IMR-90 (cell line): ENCODE results near the gene WBP1. TPM values are rescaled to one million over a fixed set of nuclear protein-coding genes. Genes with fewer than 3 reads are reported as not detected.
A peak's percentile ranks its signal among the peaks of the same experiment; 100 is the strongest.

Source experiments
- ATAC-seq: fragments of 200-7000 bp; cut with Tn5 transposase; 2 replicates; pipeline ENCODE4 v1.9.1; 2020; ENCODE audit warnings: low read depth, mild to moderate bottlenecking, moderate library complexity
- BruUV-seq: library from RNA; stranded (reverse); fragments of 400-500 nt; replicated peaks from 2 replicates; lab custom pipeline; 2021; lab: Mats Ljungman, UMichigan
- CTCF ChIA-PET: fragments of 300-600 bp; formaldehyde crosslinking; extraction: SDS; loops from one replicate; lab custom pipeline; 2021; ENCODE audit warnings: antibody characterized with exemption; lab: Yijun Ruan, JAX
- POLR2A ChIA-PET: fragments of 300-600 bp; sonication (Branson Sonifier 250); formaldehyde crosslinking; loops from one replicate; lab custom pipeline; 2022; ENCODE audit warnings: antibody characterized with exemption; ENCODE audit not compliant: unreplicated experiment; lab: Charles Lee
- DNase-seq: peaks from one replicate; pipeline ENCODE4 v3.0.0; 2013
- H2AFZ ChIP-seq: replicated peaks from 2 replicates; pipeline ENCODE3; 2013; ENCODE audit warnings: low read length, mild to moderate bottlenecking; ENCODE audit not compliant: poor library complexity
- H2AK5ac ChIP-seq: 2 replicates; pipeline ENCODE4 v1.6.1; 2013; ENCODE audit warnings: low read depth, low read length, inconsistent platforms
- H2AK9ac ChIP-seq: replicated peaks from 2 replicates; pipeline ENCODE3; 2013; ENCODE audit warnings: mild to moderate bottlenecking, low read depth, low read length, moderate library complexity; ENCODE audit not compliant: poor library complexity
- H2BK120ac ChIP-seq: 2 replicates; pipeline ENCODE4 v1.6.1; 2013; ENCODE audit warnings: low read depth, low read length, inconsistent platforms
- H2BK15ac ChIP-seq: 3 replicates; pipeline ENCODE4 v1.6.1; 2013; ENCODE audit warnings: low read depth, low read length, inconsistent platforms
- H2BK20ac ChIP-seq: 2 replicates; pipeline ENCODE4 v1.6.1; 2013; ENCODE audit warnings: low read depth, mild to moderate bottlenecking, inconsistent platforms, low read length, moderate library complexity
- H2BK5ac ChIP-seq: 2 replicates; pipeline ENCODE4 v1.6.1; 2013; ENCODE audit warnings: mild to moderate bottlenecking, low read depth, low read length, inconsistent platforms; ENCODE audit not compliant: poor library complexity, severe bottlenecking
- H3K14ac ChIP-seq: replicated peaks from 2 replicates; pipeline ENCODE4 v1.6.1; 2013; ENCODE audit warnings: low read depth, low read length, inconsistent platforms
- H3K18ac ChIP-seq: 2 replicates; pipeline ENCODE4 v1.6.1; 2013; ENCODE audit warnings: low read depth, low read length, control low read depth
- H3K23ac ChIP-seq: 2 replicates; pipeline ENCODE4 v1.6.1; 2013; ENCODE audit warnings: low read depth, low read length, inconsistent platforms
- H3K27ac ChIP-seq: 2 replicates; pipeline ENCODE4 v1.5.1; 2013; ENCODE audit warnings: mild to moderate bottlenecking, control low read depth, low read length; ENCODE audit not compliant: insufficient read depth
- H3K27me3 ChIP-seq: 2 replicates; pipeline ENCODE4 v1.6.1; 2013; ENCODE audit warnings: low read length; ENCODE audit not compliant: control insufficient read depth, insufficient read depth
- H3K36me3 ChIP-seq: 2 replicates; pipeline ENCODE4 v1.6.1; 2013; ENCODE audit warnings: low read length, mixed read lengths; ENCODE audit not compliant: control insufficient read depth, insufficient read depth
- H3K4ac ChIP-seq: 2 replicates; pipeline ENCODE4 v1.6.1; 2013; ENCODE audit warnings: low read depth, low read length, inconsistent platforms
- H3K4me1 ChIP-seq: 2 replicates; pipeline ENCODE4 v1.6.1; 2013; ENCODE audit warnings: low read length, mixed read lengths; ENCODE audit not compliant: control insufficient read depth, insufficient read depth
- H3K4me2 ChIP-seq: 2 replicates; pipeline ENCODE4 v1.6.1; 2013; ENCODE audit warnings: low read depth, mild to moderate bottlenecking, control low read depth, low read length, moderate library complexity
- H3K4me3 ChIP-seq: 2 replicates; pipeline ENCODE4 v1.5.1; 2013; ENCODE audit warnings: low read depth, mild to moderate bottlenecking, control low read depth, low read length, moderate library complexity; ENCODE audit not compliant: insufficient read depth
- H3K56ac ChIP-seq: 2 replicates; pipeline ENCODE4 v1.6.1; 2013; ENCODE audit warnings: low read length, inconsistent platforms; ENCODE audit not compliant: insufficient read depth; ENCODE audit errors: extremely low read depth
- H3K79me1 ChIP-seq, 2 experiments: 2 replicates each; pipeline ENCODE4 v1.6.1; 2013; ENCODE audit warnings: low read length in 2 of 2, inconsistent platforms in 1 of 2, low read depth in 1 of 2
- H3K9ac ChIP-seq: 2 replicates; pipeline ENCODE4 v1.6.1; 2013; ENCODE audit warnings: low read depth, low read length, control low read depth
- H3K9me1 ChIP-seq: 2 replicates; pipeline ENCODE4 v1.6.1; 2013; ENCODE audit warnings: low read length, inconsistent platforms; ENCODE audit not compliant: insufficient read depth
- H3K9me3 ChIP-seq: 2 replicates; pipeline ENCODE4 v1.6.1; 2013; ENCODE audit warnings: low read length; ENCODE audit not compliant: control insufficient read depth, insufficient read depth
- H4K20me1 ChIP-seq: 2 replicates; pipeline ENCODE4 v1.6.1; 2013; ENCODE audit warnings: low read length, inconsistent platforms; ENCODE audit not compliant: insufficient read depth
- H4K5ac ChIP-seq: 2 replicates; pipeline ENCODE4 v1.6.1; 2013; ENCODE audit warnings: mild to moderate bottlenecking, low read depth, low read length, control low read depth
- H4K8ac ChIP-seq, 2 experiments: 2 replicates each; pipeline ENCODE4 v1.6.1; 2013; ENCODE audit warnings: low read depth in 2 of 2, low read length in 2 of 2, control low read depth in 1 of 2, inconsistent platforms in 1 of 2
- H4K91ac ChIP-seq: 2 replicates; pipeline ENCODE4 v1.6.1; 2013; ENCODE audit warnings: low read depth, low read length, inconsistent platforms; ENCODE audit not compliant: insufficient read depth
- FOS ChIP-seq: fragments of 150-350 bp; IDR thresholded peaks from 2 replicates; pipeline ENCODE4 v1.6.1; 2016; ENCODE audit warnings: low read depth, low read length
- MAFK ChIP-seq: IDR thresholded peaks from 2 replicates; pipeline ENCODE4 v1.6.1; 2012; ENCODE audit warnings: low read depth, low read length, improper control_type of control experiment
- MAZ ChIP-seq: IDR thresholded peaks from 2 replicates; pipeline ENCODE4 v1.6.1; 2012; ENCODE audit warnings: low read depth, mild to moderate bottlenecking, low read length, improper control_type of control experiment, moderate library complexity, borderline replicate concordance
- MXI1 ChIP-seq: IDR thresholded peaks from 2 replicates; pipeline ENCODE4 v1.6.1; 2012; ENCODE audit warnings: low read depth, mild to moderate bottlenecking, low read length, moderate library complexity, borderline replicate concordance
- NFE2L2 ChIP-seq: fragments of 150-350 bp; IDR thresholded peaks from 2 replicates; pipeline ENCODE4 v1.6.1; 2016; ENCODE audit warnings: low read depth, mild to moderate bottlenecking, low read length
- RAD21 ChIP-seq: IDR thresholded peaks from 2 replicates; pipeline ENCODE4 v1.6.1; 2012; ENCODE audit warnings: low read length, improper control_type of control experiment
- RCOR1 ChIP-seq: IDR thresholded peaks from 2 replicates; pipeline ENCODE4 v1.6.1; 2012; ENCODE audit warnings: mild to moderate bottlenecking, low read length, improper control_type of control experiment; ENCODE audit not compliant: insufficient replicate concordance
- SMC3 ChIP-seq: fragments of 150-350 bp; IDR thresholded peaks from 2 replicates; pipeline ENCODE4 v1.6.1; 2016; ENCODE audit warnings: low read depth, mild to moderate bottlenecking, antibody characterized with exemption, low read length, moderate library complexity
- WGBS, 2 experiments: methylation state at CpG; one replicate each; pipeline versions ENCODE4 v1.1.5 to v1.1.7; 2013; ENCODE audit warnings: missing lambda C conversion rate in 2 of 2; ENCODE audit not compliant: insufficient read length in 1 of 2; ENCODE audit errors: extremely low coverage in 2 of 2; 5-methylcytosine and 5-hydroxymethylcytosine counted together
- dilution Hi-C: fragments of 300-500 bp; cut with HindIII; formaldehyde crosslinking; loops from one replicate; pipeline ENCODE4 v1.14.3; 2018; ENCODE audit warnings: low sequenced_read_pairs; ENCODE audit not compliant: unreplicated experiment
- in situ Hi-C: fragments of 300-500 bp; cut with MboI; formaldehyde crosslinking; loops from 3 replicates; pipeline ENCODE4 v1.14.3; 2019; ENCODE audit warnings: low sequenced_read_pairs, inconsistent platforms, mixed read lengths
- intact Hi-C: fragments of 100-400 bp; cut with micrococcal nuclease; formaldehyde crosslinking; loops from 2 replicates; pipeline ENCODE4 v1.10.0; 2022
- polyA plus RNA-seq, 3 experiments: library from polyadenylated mRNA; depleted of rRNA; stranded (reverse); fragments of >200 nt; gene quantifications; 2 replicates each; pipeline ENCODE4 v1.2.3, GENCODE V29; 2012; ENCODE audit warnings: low replicate concordance in 1 of 3
- total RNA-seq: library from RNA; depleted of rRNA; stranded (reverse); fragments of >200 nt; gene quantifications from 2 replicates; pipeline ENCODE4 v1.2.3, GENCODE V29; 2012
- TF ChIP-seq, protein P1 (sequence below): fragments of 150-350 bp; IDR thresholded peaks from 2 replicates; pipeline ENCODE4 v1.6.1; 2017; ENCODE audit warnings: mild to moderate bottlenecking, antibody characterized with exemption, low read length, low read depth

WBP1 gene
- total and polyA plus RNA-seq, 2 of the 4 experiments (the other 2 are of a cell fraction), result 22.9 to 78.5 TPM

GRCh38 chr2:74439373-74439772 is 18.9 kb upstream of the WBP1 start:
- WGBS, 2 experiments, result 33% methylated on average over 1 of the region's 3 CpGs; no CpG with 5 or more reads in 1 of the 2 experiments
- H3K9me3 ChIP-seq, result no peaks in the 10 kb centered on the region
- ATAC-seq (no peak), DNase-seq (no peak)
- H2AK9ac ChIP-seq, result peak overlapping the region; percentile 99
- intact Hi-C loops, result no loop called here
- peak overlapping the region; percentile 93 for H4K91ac ChIP-seq
- H3K23ac ChIP-seq, result peak overlapping the region; percentile 45
- H4K5ac ChIP-seq, result no peak overlapping the region
- dilution Hi-C loops, result no loop called here
- in situ Hi-C loops, result no loop called here
- H2BK15ac ChIP-seq, result no peak overlapping the region
- H3K79me1 ChIP-seq, result peaks cover 23 to 50% of the 10 kb centered on the region in 2 experiments
- peak overlapping the region; percentile 89 for H3K4me2 ChIP-seq
- BruUV-seq, result no TSS peak
- H3K56ac ChIP-seq, result peak overlapping the region; percentile 67
- peak overlapping the region; percentile 95 for H3K4ac ChIP-seq
- H3K9me1 ChIP-seq, result peaks cover 21% of the 10 kb centered on the region
- peak overlapping the region; percentile 83 for H3K9ac ChIP-seq
- H3K27me3 ChIP-seq, result no peaks in the 10 kb centered on the region; the same call in 1 of the 2 replicates
- peak overlapping the region; percentile 3; the same call in 1 of the 2 replicates for H3K18ac ChIP-seq
- CTCF ChIA-PET, result no interaction called here
- H2AK5ac ChIP-seq, result peak overlapping the region; percentile 95
- POLR2A ChIA-PET, result no interaction called here
- H2BK120ac ChIP-seq, result no peak overlapping the region
- peak overlapping the region; percentile 94 for H2AFZ ChIP-seq
- TF ChIP-seq MXI1 (no peak), MAZ (no peak), SMC3 (no peak), RCOR1 (no peak), MAFK (no peak), FOS (no peak), RAD21 (no peak), NFE2L2 (no peak)
- TF ChIP-seq, protein P1, sequence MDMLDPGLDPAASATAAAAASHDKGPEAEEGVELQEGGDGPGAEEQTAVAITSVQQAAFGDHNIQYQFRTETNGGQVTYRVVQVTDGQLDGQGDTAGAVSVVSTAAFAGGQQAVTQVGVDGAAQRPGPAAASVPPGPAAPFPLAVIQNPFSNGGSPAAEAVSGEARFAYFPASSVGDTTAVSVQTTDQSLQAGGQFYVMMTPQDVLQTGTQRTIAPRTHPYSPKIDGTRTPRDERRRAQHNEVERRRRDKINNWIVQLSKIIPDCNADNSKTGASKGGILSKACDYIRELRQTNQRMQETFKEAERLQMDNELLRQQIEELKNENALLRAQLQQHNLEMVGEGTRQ, result no peak
- peak overlapping the region; percentile 48 for H3K4me3 ChIP-seq
- no peak overlapping the region for H2BK20ac ChIP-seq
- H4K8ac ChIP-seq, result peak overlapping the region; percentile 87 to 94; a peak in 3 of 4 replicates
- 0 out of 2 replicates have a peak, but pooled peaks cover 3% of the 10 kb centered on the region for H4K20me1 ChIP-seq
- peaks cover 23% of the 10 kb centered on the region for H3K4me1 ChIP-seq
- peak overlapping the region; percentile 93 for H3K14ac ChIP-seq
- no peaks in the 10 kb centered on the region; the same call in 1 of the 2 replicates for H3K36me3 ChIP-seq
- no peak overlapping the region for H2BK5ac ChIP-seq
- H3K27ac ChIP-seq, result peak overlapping the region; percentile 66
